Measurements from ENCODE around the gene TUBE1.

TUBE1 gene

GRCh38 chr6:112087136-112087911 lies at the start of gene TUBE1, which contains the start of gene FAM229B:
Gene TUBE1, minus strand, starts transcription at chr6:112087482. Its CDS starts 48 bp downstream, at chr6:112087434.
Gene FAM229B, plus strand, starts transcription at chr6:112087591. Its CDS starts 11,693 bp downstream, at chr6:112099284.
- no peak for TF ChIP-seq CTCF (IDR thresholded peaks at IDR 0.05; ENCODE audit: low read depth, low read length, missing control alignments)
- peak; percentile 91 for DNase-seq (ENCODE audit: extremely low read depth, low read depth)
- peak within 1 kb of the TSS; percentile 83 for H3K4me3 ChIP-seq (replicated peaks; ENCODE audit: low read depth, low read length)

- TF ChIP-seq CTCF (IDR thresholded peaks at IDR 0.05; ENCODE audit: low read depth, low read length, missing control alignments) = no peak
- no peak for DNase-seq (ENCODE audit: extremely low read depth, low read depth)
- H3K4me3 ChIP-seq (replicated peaks; ENCODE audit: low read depth, low read length) = no peak overlapping the region
Observed at GRCh38 chr6:112130878-112131277, 43.6 kb upstream of the TUBE1 start.

- DNase-seq (ENCODE audit: extremely low read depth, low read depth) = no peak
- TF ChIP-seq CTCF (IDR thresholded peaks at IDR 0.05; ENCODE audit: low read depth, low read length, missing control alignments) = no peak
- no peak overlapping the region for H3K4me3 ChIP-seq (replicated peaks; ENCODE audit: low read depth, low read length)
Observed at GRCh38 chr6:112128208-112128607, 40.9 kb upstream of the TUBE1 start.

GRCh38 chr6:112123982-112124381 lies 36.7 kb upstream of the TUBE1 start:
- H3K4me3 ChIP-seq (replicated peaks; ENCODE audit: low read depth, low read length) = no peak overlapping the region
- TF ChIP-seq CTCF (IDR thresholded peaks at IDR 0.05; ENCODE audit: low read depth, low read length, missing control alignments) = no peak
- no peak for DNase-seq (ENCODE audit: extremely low read depth, low read depth)

GRCh38 chr6:112122756-112123155 lies 35.5 kb upstream of the TUBE1 start:
- DNase-seq (ENCODE audit: extremely low read depth, low read depth) = no peak
- TF ChIP-seq CTCF (IDR thresholded peaks at IDR 0.05; ENCODE audit: low read depth, low read length, missing control alignments) = no peak

GRCh38 chr6:112118034-112118433 lies 30.8 kb upstream of the TUBE1 start:
- DNase-seq (ENCODE audit: extremely low read depth, low read depth) = no peak
- no peak overlapping the region for H3K4me3 ChIP-seq (replicated peaks; ENCODE audit: low read depth, low read length)
- TF ChIP-seq CTCF (IDR thresholded peaks at IDR 0.05; ENCODE audit: low read depth, low read length, missing control alignments) = no peak

More at GRCh38 chr6:112122756-112123155, 35.5 kb upstream of the TUBE1 start:
- no peak overlapping the region for H3K4me3 ChIP-seq (replicated peaks; ENCODE audit: low read depth, low read length)

Measured in HFF-Myc (cell line).